Choroid plexus epithelial cell (primary cell): ENCODE data around the gene CDC37L1.

Experiments used
- DNase-seq: peaks from one replicate; pipeline ENCODE4 v3.0.0-alpha.2; 2010; ENCODE audit warnings: low read depth
- H3K4me3 ChIP-seq: 2 replicates; pipeline ENCODE4 v1.5.1; 2011; ENCODE audit warnings: low read depth, mild to moderate bottlenecking, control low read depth, low read length, moderate library complexity
- CTCF ChIP-seq: conservative IDR thresholded peaks from 2 replicates; pipeline ENCODE4 v1.5.1; 2011; ENCODE audit warnings: low read depth, mild to moderate bottlenecking, control low read depth, inconsistent platforms, low read length, moderate library complexity

The CDC37L1 gene

GRCh38 chr9:4690144-4690543 lies 10.8 kb downstream of the CDC37L1 start:
- H3K4me3 ChIP-seq: no peak overlapping the region
- no peak for TF ChIP-seq CTCF
- DNase-seq: no peak

GRCh38 chr9:4691795-4692194 lies 12.4 kb downstream of the CDC37L1 start:
- no peak for TF ChIP-seq CTCF
- no peak overlapping the region for H3K4me3 ChIP-seq
- DNase-seq: no peak

DNA sequence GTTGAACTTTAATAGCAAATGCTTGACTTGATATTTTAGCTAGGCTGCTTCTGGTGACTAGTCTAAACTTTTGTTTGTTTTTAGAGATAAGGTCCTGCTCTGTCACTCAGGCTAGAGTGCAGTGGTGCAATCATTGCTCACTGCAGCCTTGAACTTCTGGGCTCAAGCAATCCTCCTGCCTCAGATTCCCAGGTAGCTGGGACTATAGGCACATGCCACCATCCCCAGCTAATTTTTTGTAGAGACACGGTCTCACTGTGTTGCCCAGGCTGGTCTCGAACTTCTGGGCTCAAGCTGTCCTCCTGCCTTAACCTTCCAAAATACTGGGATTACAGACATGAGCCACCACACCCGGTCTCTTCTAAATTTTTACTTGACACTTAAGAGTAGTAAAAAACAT lies 20.7 kb downstream of the CDC37L1 start:
- TF ChIP-seq CTCF: no peak
- no peak overlapping the region for H3K4me3 ChIP-seq
- DNase-seq: no peak

DNA sequence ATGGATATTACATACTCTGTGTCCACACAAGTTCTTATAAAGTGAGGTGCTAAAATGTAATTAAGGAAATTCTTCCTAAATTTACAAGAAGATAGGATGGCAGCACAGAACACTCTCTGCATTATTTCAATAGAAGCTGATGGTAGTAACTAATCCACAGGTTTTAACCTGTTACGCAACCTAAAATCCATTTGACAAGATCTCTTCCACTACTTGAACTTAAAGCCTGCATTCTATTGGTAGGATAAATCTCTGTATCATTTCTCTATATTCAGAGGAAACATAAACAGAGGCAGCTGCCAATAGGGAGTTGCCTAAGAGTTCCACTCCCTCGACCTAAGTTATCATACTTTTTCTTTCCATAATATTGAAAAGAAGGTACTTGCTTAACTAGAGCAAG lies 21.6 kb downstream of the CDC37L1 start:
- no peak for TF ChIP-seq CTCF
- no peak for DNase-seq
- H3K4me3 ChIP-seq: no peak overlapping the region

DNA sequence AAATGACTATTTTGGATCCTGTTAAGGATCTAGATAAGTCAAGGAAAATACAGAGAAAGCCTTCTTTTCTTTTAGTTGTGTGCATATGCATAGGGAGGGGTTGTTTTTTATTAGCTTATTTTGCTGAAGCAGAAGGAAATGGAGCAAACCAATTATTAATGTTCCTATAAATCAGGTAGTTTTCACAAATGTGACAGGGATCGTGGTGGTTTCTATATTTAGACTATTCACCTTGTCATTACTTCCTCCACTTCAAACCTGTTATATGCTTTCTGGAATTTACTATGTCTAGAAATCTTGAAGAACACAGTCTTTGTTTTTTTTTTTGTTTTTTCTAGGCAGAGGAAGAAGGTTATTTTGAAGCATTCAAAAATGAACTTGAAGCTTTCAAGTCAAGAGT lies 22.2 kb downstream of the CDC37L1 start:
- DNase-seq: no peak
- no peak for TF ChIP-seq CTCF

DNA sequence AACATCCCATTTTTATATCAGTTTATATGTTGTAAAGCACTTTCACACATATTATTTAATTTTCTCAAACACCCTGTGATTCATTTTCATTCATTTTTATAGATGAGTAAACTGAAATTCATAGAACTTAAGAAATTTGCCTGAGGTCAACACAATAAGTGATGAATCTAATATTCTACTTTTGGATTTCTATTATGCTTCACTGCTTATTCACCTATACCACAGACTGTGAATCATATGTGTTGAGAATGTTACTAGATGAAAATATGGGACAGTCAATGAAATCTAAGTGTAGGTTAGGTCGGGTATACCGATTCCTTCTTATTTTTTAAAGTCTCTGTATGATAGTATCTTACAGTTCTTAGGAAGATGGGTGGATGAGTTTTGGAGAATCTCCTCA lies 24.8 kb downstream of the CDC37L1 start:
- no peak for DNase-seq
- no peak for TF ChIP-seq CTCF
- no peak overlapping the region for H3K4me3 ChIP-seq

More for the DNA sequence above, 22.2 kb downstream of the CDC37L1 start:
- H3K4me3 ChIP-seq: no peak overlapping the region

DNA sequence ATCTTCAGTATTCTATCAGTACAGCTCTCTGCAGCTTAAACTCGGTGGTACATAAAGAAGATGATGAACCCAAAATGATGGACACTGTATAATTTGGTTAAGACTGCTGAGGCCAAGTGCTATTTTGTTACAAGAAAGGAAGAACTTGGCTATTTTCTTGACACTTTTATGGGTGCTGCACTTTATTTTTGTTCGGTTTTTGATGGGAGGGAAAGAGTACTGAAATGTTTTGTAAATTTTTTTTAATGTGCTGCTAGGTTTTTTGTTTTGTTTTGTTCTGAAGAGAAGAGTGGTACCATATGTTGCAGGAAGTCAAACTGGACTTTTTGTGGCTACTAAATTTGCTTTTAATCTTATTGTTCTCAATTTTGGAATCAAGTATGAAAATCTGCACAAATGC lies 26.7 kb downstream of the CDC37L1 start:
- TF ChIP-seq CTCF: no peak
- DNase-seq: no peak
- H3K4me3 ChIP-seq: no peak overlapping the region
